Measurements from ENCODE around the gene C19orf73.
A peak's percentile ranks its signal among the peaks of the same experiment; 100 is the strongest.

C19orf73 gene

DNA sequence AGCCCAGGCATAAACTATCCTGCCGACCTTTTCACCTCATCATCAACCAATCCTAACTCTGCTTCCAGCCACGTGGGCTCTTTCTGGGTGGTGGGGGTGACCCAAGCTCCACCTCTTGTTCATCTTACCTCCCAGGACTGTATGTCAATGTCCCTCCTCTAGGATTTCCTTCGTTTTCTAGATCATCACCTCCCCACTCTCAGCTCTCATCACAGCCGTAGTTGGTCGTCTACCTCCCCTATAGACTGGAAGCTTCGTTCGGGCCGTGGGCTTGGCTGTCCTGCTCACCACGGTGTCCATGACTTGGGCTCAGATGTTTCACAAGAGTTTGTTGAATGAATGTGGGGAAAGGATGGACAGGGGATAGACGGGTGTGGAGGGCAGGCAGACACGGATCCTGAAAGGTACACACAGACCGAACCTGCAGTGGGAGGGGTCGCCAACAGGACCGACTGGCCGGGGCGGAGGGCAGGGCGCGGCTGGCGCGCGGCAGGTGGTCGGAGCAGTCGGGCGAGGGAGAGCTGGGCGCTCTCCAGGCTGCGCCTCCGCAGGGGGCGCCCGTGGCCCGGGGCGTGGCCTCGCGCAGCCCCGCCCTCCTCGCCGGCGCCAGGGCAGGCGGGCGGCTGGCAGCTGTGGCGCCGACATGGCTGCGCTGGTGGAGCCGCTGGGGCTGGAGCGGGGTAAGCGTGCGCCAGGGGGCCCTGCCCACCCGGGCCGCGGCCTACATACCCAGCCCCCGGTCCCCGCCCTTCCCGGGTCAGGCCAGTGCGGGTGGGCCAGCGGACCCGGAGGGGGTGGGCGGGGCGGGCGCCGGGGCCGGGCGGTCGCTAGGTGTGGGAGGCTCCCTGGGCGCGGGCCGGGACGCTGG is 4.9 kb downstream of the C19orf73 start, which contains the start of gene LIN7B:
TSS of gene LIN7B (plus strand) at position 609 of the 868 bp plus-strand sequence. CDS start at position 644, 35 bp downstream.
- in situ Hi-C loops (cut with HindIII; ENCODE audit: low sequenced_read_pairs): no loop called here

DNA sequence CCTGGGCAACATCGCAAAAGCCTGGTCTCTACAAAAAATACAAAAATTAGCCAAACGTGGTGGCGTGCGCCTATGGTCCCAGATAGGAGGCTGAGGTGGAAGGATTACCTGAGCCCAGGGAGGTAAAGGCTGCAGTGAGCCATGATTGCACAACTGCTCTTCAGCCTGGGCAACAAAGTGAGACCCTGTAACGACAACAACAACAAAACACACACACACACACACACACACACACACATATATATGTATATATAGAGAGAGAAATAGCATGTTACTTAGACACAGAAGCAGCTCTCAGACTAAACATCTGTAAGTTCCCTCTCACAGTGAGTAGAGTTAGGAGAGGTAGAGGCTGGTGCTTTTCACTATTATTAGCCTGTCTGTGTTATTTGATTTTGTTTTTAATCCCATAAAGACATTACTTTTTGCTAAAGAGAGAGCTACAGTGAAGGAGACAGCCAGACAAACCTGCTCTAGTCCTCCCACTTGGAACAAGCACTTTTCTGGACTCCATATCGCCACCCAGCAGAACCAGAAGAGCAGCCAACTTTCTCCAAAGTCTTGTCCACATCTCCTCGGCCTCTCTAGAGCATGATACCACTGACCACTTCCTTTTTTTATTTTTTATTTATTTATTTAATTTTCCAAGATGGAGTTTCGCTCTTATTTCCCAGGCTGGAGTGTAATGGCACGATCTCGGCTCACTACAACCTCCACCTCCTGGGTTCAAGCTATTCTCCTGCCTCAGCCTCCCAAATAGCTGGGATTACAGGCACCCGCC is 7.5 kb downstream of the C19orf73 start:
- DNase-seq (ENCODE audit: low read depth, low spot score): no peak
- TF ChIP-seq, protein P1, sequence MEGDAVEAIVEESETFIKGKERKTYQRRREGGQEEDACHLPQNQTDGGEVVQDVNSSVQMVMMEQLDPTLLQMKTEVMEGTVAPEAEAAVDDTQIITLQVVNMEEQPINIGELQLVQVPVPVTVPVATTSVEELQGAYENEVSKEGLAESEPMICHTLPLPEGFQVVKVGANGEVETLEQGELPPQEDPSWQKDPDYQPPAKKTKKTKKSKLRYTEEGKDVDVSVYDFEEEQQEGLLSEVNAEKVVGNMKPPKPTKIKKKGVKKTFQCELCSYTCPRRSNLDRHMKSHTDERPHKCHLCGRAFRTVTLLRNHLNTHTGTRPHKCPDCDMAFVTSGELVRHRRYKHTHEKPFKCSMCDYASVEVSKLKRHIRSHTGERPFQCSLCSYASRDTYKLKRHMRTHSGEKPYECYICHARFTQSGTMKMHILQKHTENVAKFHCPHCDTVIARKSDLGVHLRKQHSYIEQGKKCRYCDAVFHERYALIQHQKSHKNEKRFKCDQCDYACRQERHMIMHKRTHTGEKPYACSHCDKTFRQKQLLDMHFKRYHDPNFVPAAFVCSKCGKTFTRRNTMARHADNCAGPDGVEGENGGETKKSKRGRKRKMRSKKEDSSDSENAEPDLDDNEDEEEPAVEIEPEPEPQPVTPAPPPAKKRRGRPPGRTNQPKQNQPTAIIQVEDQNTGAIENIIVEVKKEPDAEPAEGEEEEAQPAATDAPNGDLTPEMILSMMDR (IDR thresholded peaks at IDR 0.05; ENCODE audit: low read depth, low read length): no peak
- in situ Hi-C loops (cut with HindIII; ENCODE audit: low sequenced_read_pairs): no loop called here
- H3K4me3 ChIP-seq (ENCODE audit: low read depth, low read length): no peak overlapping the region

More for the DNA sequence above, 4.9 kb downstream of the C19orf73 start, which contains the start of gene LIN7B:
- TF ChIP-seq, protein P1 (IDR thresholded peaks at IDR 0.05; ENCODE audit: low read depth, low read length): peak; percentile 19
- DNase-seq (ENCODE audit: low read depth, low spot score): peak; percentile 35
- H3K4me3 ChIP-seq (ENCODE audit: low read depth, low read length): peak within 1 kb of the TSS; percentile 63

DNA sequence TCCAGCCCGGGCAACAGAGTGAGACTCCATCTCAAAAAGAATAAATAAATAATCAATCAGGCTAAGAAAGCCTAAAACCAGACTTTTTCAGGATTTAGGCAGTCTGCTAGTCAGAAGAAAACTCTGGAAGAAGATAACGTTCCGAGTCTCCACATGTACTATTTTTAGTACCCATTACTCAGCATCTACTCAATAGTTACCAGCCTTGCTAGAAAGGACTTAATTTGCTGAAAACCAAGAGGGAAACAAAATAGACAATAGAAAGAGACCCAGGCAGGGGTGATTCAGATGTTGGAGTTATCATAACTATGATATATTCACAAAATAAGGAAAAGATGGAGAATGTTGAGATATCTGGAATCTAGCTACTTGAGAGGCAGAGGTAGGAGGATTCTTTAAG is 8.4 kb downstream of the C19orf73 start:
- peak; percentile 41 for DNase-seq (ENCODE audit: low read depth, low spot score)
- TF ChIP-seq, protein P1 (IDR thresholded peaks at IDR 0.05; ENCODE audit: low read depth, low read length): no peak
- H3K4me3 ChIP-seq (ENCODE audit: low read depth, low read length): no peak overlapping the region
- in situ Hi-C loops (cut with HindIII; ENCODE audit: low sequenced_read_pairs): no loop called here

DNA sequence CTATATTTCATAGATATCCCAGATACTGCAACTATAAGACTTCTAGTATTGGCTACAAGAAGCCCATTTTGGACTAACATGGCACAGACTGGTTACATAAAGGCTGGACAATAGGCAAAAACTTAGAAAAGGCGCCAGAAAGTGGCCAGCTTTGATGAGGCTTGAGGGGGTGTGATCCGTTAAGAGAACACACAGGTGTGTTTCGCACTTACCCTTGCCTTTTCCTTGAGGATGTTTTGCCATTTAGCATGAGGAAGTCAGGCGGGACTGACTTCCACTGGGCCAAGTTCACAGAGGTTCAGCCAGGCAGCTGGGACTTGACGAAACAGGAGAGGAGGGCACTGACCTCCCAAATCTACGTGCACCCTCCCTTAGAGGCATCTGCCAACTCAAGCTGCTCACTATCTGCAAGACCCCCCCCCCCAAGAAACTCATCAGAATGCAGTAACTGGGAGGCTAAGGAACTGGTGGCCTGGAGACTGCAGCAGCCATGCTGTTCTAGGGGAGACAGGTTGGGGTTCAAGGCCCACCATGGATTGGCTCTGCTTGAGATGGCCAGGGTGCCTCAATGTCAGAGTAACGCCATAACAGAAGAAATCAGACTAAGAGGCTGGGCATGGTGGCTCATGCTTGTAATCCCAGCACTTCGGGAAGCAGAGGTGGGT is 9.2 kb downstream of the C19orf73 start:
- H3K4me3 ChIP-seq (ENCODE audit: low read depth, low read length): no peak overlapping the region

DNA sequence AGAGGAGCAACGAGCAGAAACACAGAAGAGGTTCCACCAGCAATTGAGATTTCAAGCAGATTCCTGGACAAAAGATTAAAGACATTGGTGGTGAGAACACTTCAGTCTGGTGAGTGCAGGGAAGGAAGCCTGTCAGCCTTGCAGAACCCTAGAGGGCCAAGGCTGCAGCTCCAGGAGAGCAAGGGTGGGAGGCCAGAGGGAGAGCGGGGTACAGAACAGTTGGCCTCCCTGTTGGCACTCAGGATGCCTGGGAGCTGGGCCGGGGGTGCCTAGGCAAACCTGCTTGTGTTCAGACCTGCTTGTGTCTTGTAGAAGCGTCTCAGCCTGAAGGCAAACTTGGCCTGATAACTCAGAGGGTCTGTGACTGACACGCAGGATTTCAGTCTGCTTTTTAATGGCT is 9.9 kb downstream of the C19orf73 start:
- TF ChIP-seq, protein P1 (IDR thresholded peaks at IDR 0.05; ENCODE audit: low read depth, low read length): no peak
- in situ Hi-C loops (cut with HindIII; ENCODE audit: low sequenced_read_pairs): no loop called here

More for the DNA sequence above, 9.2 kb downstream of the C19orf73 start:
- DNase-seq (ENCODE audit: low read depth, low spot score): no peak
- in situ Hi-C loops (cut with HindIII; ENCODE audit: low sequenced_read_pairs): no loop called here
- TF ChIP-seq, protein P1 (IDR thresholded peaks at IDR 0.05; ENCODE audit: low read depth, low read length): no peak

More for the DNA sequence above, 9.9 kb downstream of the C19orf73 start:
- no peak overlapping the region for H3K4me3 ChIP-seq (ENCODE audit: low read depth, low read length)
- DNase-seq (ENCODE audit: low read depth, low spot score): no peak
